GM12878 (cell line): ENCODE results near the gene GSS. TPM values are rescaled to one million over a fixed set of nuclear protein-coding genes. Genes with fewer than 3 reads are reported as not detected.

Experiments used
- ATAC-seq: fragments of 200-7000 bp; cut with Tn5 transposase; 3 replicates; pipeline ENCODE4 v1.9.1; 2020; ENCODE audit warnings: mild to moderate bottlenecking, moderate library complexity
- BruUV-seq: library from RNA; stranded (reverse); fragments of 400-500 nt; replicated peaks from 2 replicates; lab custom pipeline; 2021; lab: Mats Ljungman, UMichigan
- CTCF ChIA-PET: fragments of 300-600 bp; sonication (Branson Sonifier 250); formaldehyde crosslinking; extraction: SDS; loops from one replicate; lab custom pipeline; 2021; ENCODE audit warnings: inconsistent platforms; lab: Yijun Ruan, JAX
- POLR2A ChIA-PET: fragments of 350-600 bp; formaldehyde crosslinking; extraction: SDS; loops from one replicate; lab custom pipeline; 2021; ENCODE audit warnings: inconsistent platforms; lab: Charles Lee
- RAD21 ChIA-PET: fragments of 300-600 bp; sonication (Branson Sonifier 250); formaldehyde crosslinking; loops from one replicate; lab custom pipeline; 2023; ENCODE audit warnings: antibody characterized with exemption; ENCODE audit not compliant: unreplicated experiment; lab: Charles Lee
- SMC1A ChIA-PET: fragments of 300-600 bp; sonication (Branson Sonifier 250); formaldehyde crosslinking; loops from one replicate; lab custom pipeline; 2023; ENCODE audit not compliant: unreplicated experiment, uncharacterized antibody; lab: Charles Lee
- DNase-seq: peaks from one replicate; pipeline ENCODE4 v3.0.0-alpha.2; 2011; ENCODE audit warnings: low read depth, low spot score
- FAIRE-seq: peaks from 3 replicates; lab custom pipeline; 2011; peaks lifted over from hg19 to GRCh38; lab: Jason Lieb, UNC
- H2AFZ ChIP-seq: 2 replicates; pipeline ENCODE4 v1.6.0; 2011; ENCODE audit warnings: low read depth, low read length, control low read depth; ENCODE audit not compliant: control insufficient read depth
- H3K27ac ChIP-seq: 2 replicates; pipeline ENCODE4 v1.5.1; 2011; ENCODE audit warnings: control low read depth; ENCODE audit not compliant: control insufficient read depth, insufficient read depth
- H3K27me3 ChIP-seq, 2 experiments: replicated peaks in 1 of 2; 2 replicates each; pipeline versions ENCODE4 v1.6.0 to v1.6.1; 2011; ENCODE audit warnings: low read length in 1 of 2; ENCODE audit not compliant: control insufficient read depth in 2 of 2, insufficient read depth in 2 of 2
- H3K36me3 ChIP-seq, 2 experiments: 2 replicates each; pipeline ENCODE4 v1.5.1; 2011; ENCODE audit warnings: low read length in 1 of 2; ENCODE audit not compliant: control insufficient read depth in 2 of 2, insufficient read depth in 2 of 2
- H3K4me1 ChIP-seq: 2 replicates; pipeline ENCODE4 v1.6.1; 2011; ENCODE audit warnings: mild to moderate bottlenecking, low read length, moderate library complexity, mixed read lengths; ENCODE audit not compliant: control insufficient read depth, insufficient read depth
- H3K4me2 ChIP-seq: 2 replicates; pipeline ENCODE4 v1.6.0; 2011; ENCODE audit warnings: control low read depth; ENCODE audit not compliant: control insufficient read depth, insufficient read depth
- H3K4me3 ChIP-seq: fragments of 200-600 bp; sonication (generic); 2 replicates; pipeline ENCODE4 v1.5.1; 2016
- H3K79me2 ChIP-seq: 2 replicates; pipeline ENCODE4 v1.6.0; 2011; ENCODE audit warnings: low read length; ENCODE audit not compliant: control insufficient read depth, insufficient read depth
- H3K9ac ChIP-seq: 2 replicates; pipeline ENCODE4 v1.8.0; 2011; ENCODE audit warnings: low read length, control low read depth, mixed read lengths; ENCODE audit not compliant: control insufficient read depth, insufficient read depth
- H3K9me3 ChIP-seq: replicated peaks from 3 replicates; pipeline ENCODE4 v1.5.1; 2011; ENCODE audit warnings: mild to moderate bottlenecking, low read length; ENCODE audit not compliant: control insufficient read depth, insufficient read depth
- H4K20me1 ChIP-seq: 2 replicates; pipeline ENCODE4 v1.6.0; 2011; ENCODE audit not compliant: control insufficient read depth, insufficient read depth
- BMI1 ChIP-seq: fragments of 450-650 bp; IDR thresholded peaks from 2 replicates; pipeline ENCODE4 v1.6.1; 2016; ENCODE audit warnings: mild to moderate bottlenecking, moderate library complexity, borderline replicate concordance
- CHD4 ChIP-seq: fragments of 200-600 bp; sonication (generic); IDR thresholded peaks from 2 replicates; pipeline ENCODE4 v1.6.1; 2016; ENCODE audit warnings: mild to moderate bottlenecking
- E4F1 ChIP-seq: fragments of 450-650 bp; IDR thresholded peaks from 2 replicates; pipeline ENCODE4 v1.6.1; 2018; ENCODE audit warnings: borderline replicate concordance, mild to moderate bottlenecking; ENCODE audit not compliant: partially characterized antibody
- FOS ChIP-seq: IDR thresholded peaks from 3 replicates; pipeline ENCODE4 v1.6.1; 2011; ENCODE audit warnings: borderline replicate concordance; ENCODE audit not compliant: insufficient read length; ENCODE audit errors: extremely low read depth
- FOXM1 ChIP-seq: IDR thresholded peaks from 2 replicates; pipeline ENCODE4 v1.6.1; 2012; ENCODE audit warnings: low read depth, mild to moderate bottlenecking, inconsistent platforms, low read length, moderate library complexity
- HDGF ChIP-seq: fragments of 450-650 bp; IDR thresholded peaks from 2 replicates; pipeline ENCODE4 v1.6.1; 2016; ENCODE audit warnings: antibody characterized with exemption
- IKZF1 ChIP-seq: fragments of 450-650 bp; conservative IDR thresholded peaks from 2 replicates; pipeline ENCODE4 v1.6.1; 2017; ENCODE audit warnings: antibody characterized with exemption, mild to moderate bottlenecking
- JUNB ChIP-seq: IDR thresholded peaks from 2 replicates; pipeline ENCODE4 v1.6.1; 2016; ENCODE audit warnings: antibody characterized with exemption, mild to moderate bottlenecking
- KDM1A ChIP-seq: fragments of 200-600 bp; sonication (generic); IDR thresholded peaks from 2 replicates; pipeline ENCODE4 v1.6.1; 2016; ENCODE audit warnings: borderline replicate concordance
- NFXL1 ChIP-seq: fragments of 450-650 bp; IDR thresholded peaks from 2 replicates; pipeline ENCODE4 v1.6.1; 2017; ENCODE audit warnings: antibody characterized with exemption, mild to moderate bottlenecking, borderline replicate concordance
- PBX3 ChIP-seq: IDR thresholded peaks from 2 replicates; pipeline ENCODE4 v1.6.1; 2011; ENCODE audit warnings: mild to moderate bottlenecking, low read depth, low read length, moderate library complexity; ENCODE audit not compliant: insufficient replicate concordance
- POLR2AphosphoS5 ChIP-seq: IDR thresholded peaks from 2 replicates; pipeline ENCODE4 v1.6.1; 2011; ENCODE audit warnings: mild to moderate bottlenecking, low read length, inconsistent platforms
- RFX5 ChIP-seq: IDR thresholded peaks from 2 replicates; pipeline ENCODE4 v1.6.1; 2011; ENCODE audit warnings: low read depth, low read length, improper control_type of control experiment
- STAT3 ChIP-seq: IDR thresholded peaks from 2 replicates; pipeline ENCODE4 v1.6.1; 2011; ENCODE audit warnings: low read depth, low read length, improper control_type of control experiment
- ZNF384 ChIP-seq: IDR thresholded peaks from 2 replicates; pipeline ENCODE4 v1.6.1; 2012; ENCODE audit warnings: low read depth, mild to moderate bottlenecking, low read length, improper control_type of control experiment, borderline replicate concordance
- ZNF622 ChIP-seq: fragments of 450-650 bp; IDR thresholded peaks from 2 replicates; pipeline ENCODE4 v1.6.1; 2017; ENCODE audit warnings: mild to moderate bottlenecking, inconsistent platforms
- WGBS: methylation state at CpG from one replicate; pipeline ENCODE4 v1.1.6; 2016; ENCODE audit warnings: low lambda C conversion rate; ENCODE audit not compliant: insufficient replicate concordance, insufficient coverage; ENCODE audit errors: missing lambda C conversion rate; 5-methylcytosine and 5-hydroxymethylcytosine counted together
- in situ Hi-C: fragments of 300-500 bp; cut with MboI; formaldehyde crosslinking; loops from 9 replicates; pipeline ENCODE4 v1.14.3; 2018; ENCODE audit warnings: mixed read lengths
- intact Hi-C: fragments of 100-400 bp; cut with micrococcal nuclease; formaldehyde crosslinking; loops from one replicate; pipeline ENCODE4 v1.14.2; 2022; ENCODE audit not compliant: unreplicated experiment
- polyA plus RNA-seq, 11 experiments: library from polyadenylated mRNA; depleted of rRNA in 4 of 11; unstranded in 6 of 11; stranded (reverse) in 5 of 11; fragments of >200 nt; fragmentation: Nextera tagmentation in 4 of 11; fragmentation: Illumina TruSeq in 1 of 11; extraction: Ambion mirVana in 4 of 11; extraction: Trizol in 1 of 11; gene quantifications; 1 replicate in 1 of 11; 2 replicates in 10 of 11; pipeline versions ENCODE4 v1.2.1 to v1.2.3, GENCODE V29; 2011 to 2016; ENCODE audit warnings: inconsistent platforms in 2 of 11, missing spikeins in 2 of 11, low read depth in 1 of 11
- total RNA-seq, 4 experiments: library from RNA; depleted of rRNA in 3 of 4; stranded (reverse); fragments of >200 nt in 3 of 4; fragmentation: Illumina TruSeq in 1 of 4; extraction: Trizol in 1 of 4; gene quantifications; 2 replicates each; pipeline versions ENCODE4 v1.2.1 to v1.2.3, GENCODE V29; 2013 to 2021
- TF ChIP-seq, protein P1 (sequence below): fragments of 450-650 bp; IDR thresholded peaks from 2 replicates; pipeline ENCODE4 v1.6.1; 2017; ENCODE audit warnings: mild to moderate bottlenecking

Gene GSS
- total and polyA plus RNA-seq, 10 of the 15 experiments (the other 5 are each of a cell fraction or from before 2014, with no cell fraction given) = 12.7 to 120 (median 67.4) TPM

- FAIRE-seq = no peak
- SMC1A ChIA-PET = no interaction called here
Observed at GRCh38 chr20:34968042-34968775, 12.6 kb upstream of the GSS start.

More at GRCh38 chr20:34968042-34968775, 12.6 kb upstream of the GSS start:
- no peak overlapping the region for H2AFZ ChIP-seq
- TF ChIP-seq FOXM1 (no peak), E4F1 (no peak), STAT3 (no peak), PBX3 (no peak), ZNF384 (no peak), HDGF (no peak), POLR2AphosphoS5 (no peak), ZNF622 (no peak), CHD4 (no peak), KDM1A (no peak), FOS (no peak), JUNB (no peak), NFXL1 (no peak), BMI1 (no peak), IKZF1 (no peak), RFX5 (no peak)
- TF ChIP-seq, protein P1, sequence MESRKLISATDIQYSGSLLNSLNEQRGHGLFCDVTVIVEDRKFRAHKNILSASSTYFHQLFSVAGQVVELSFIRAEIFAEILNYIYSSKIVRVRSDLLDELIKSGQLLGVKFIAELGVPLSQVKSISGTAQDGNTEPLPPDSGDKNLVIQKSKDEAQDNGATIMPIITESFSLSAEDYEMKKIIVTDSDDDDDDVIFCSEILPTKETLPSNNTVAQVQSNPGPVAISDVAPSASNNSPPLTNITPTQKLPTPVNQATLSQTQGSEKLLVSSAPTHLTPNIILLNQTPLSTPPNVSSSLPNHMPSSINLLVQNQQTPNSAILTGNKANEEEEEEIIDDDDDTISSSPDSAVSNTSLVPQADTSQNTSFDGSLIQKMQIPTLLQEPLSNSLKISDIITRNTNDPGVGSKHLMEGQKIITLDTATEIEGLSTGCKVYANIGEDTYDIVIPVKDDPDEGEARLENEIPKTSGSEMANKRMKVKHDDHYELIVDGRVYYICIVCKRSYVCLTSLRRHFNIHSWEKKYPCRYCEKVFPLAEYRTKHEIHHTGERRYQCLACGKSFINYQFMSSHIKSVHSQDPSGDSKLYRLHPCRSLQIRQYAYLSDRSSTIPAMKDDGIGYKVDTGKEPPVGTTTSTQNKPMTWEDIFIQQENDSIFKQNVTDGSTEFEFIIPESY = no peak
- TF ChIP-seq, all 136 proteins: peak for 0
- no peaks in the 10 kb centered on the region for H3K9me3 ChIP-seq
- H3K9ac ChIP-seq = no peak overlapping the region
- H3K36me3 ChIP-seq = no peaks in the 10 kb centered on the region
- no peaks in the 10 kb centered on the region for H3K4me1 ChIP-seq
- intact Hi-C loops (no loop called here), in situ Hi-C loops (no loop called here)
- H3K4me2 ChIP-seq = no peak overlapping the region
- H3K79me2 ChIP-seq = no peaks in the 10 kb centered on the region
- H3K27me3 ChIP-seq = no peaks in the 10 kb centered on the region
- no peaks in the 10 kb centered on the region for H4K20me1 ChIP-seq
- ChIA-PET POLR2A (no interaction called here), CTCF (interaction anchor here (2.4 kb wide), 1 partner anchor 93 kb away, joined by 8 read pairs; the partner anchor contains the start of gene ACSS2), RAD21 (no interaction called here)
- H3K4me3 ChIP-seq = no peak overlapping the region
- ATAC-seq (no peak), DNase-seq (no peak)
- 53% methylated on average over 6 of the region's 7 CpGs for WGBS
- H3K27ac ChIP-seq = no peak overlapping the region
- BruUV-seq = no TSS peak
